HepG2 (cell line): ENCODE data around the gene NEK9. TPM values are rescaled to one million over a fixed set of nuclear protein-coding genes. Genes with fewer than 3 reads are reported as not detected.

Experiments
- ATAC-seq: fragments of 200-7000 bp; cut with Tn5 transposase; 3 replicates; pipeline ENCODE4 v1.9.1; 2020; ENCODE audit warnings: mild to moderate bottlenecking, moderate library complexity
- BruUV-seq: library from RNA; stranded (reverse); fragments of 400-500 nt; replicated peaks from 2 replicates; lab custom pipeline; 2021; lab: Mats Ljungman, UMichigan
- CTCF ChIA-PET: fragments of 300-600 bp; formaldehyde crosslinking; extraction: SDS; loops from one replicate; lab custom pipeline; 2021; ENCODE audit warnings: low total read pairs, inconsistent platforms, low intra/inter-chr PET ratio; lab: Yijun Ruan, JAX
- POLR2A ChIA-PET: fragments of 350-600 bp; sonication (Branson Sonifier 250); formaldehyde crosslinking; loops from one replicate; lab custom pipeline; 2020; ENCODE audit warnings: antibody characterized with exemption, inconsistent platforms; lab: Yijun Ruan, JAX
- DNase-seq: peaks from one replicate; pipeline ENCODE4 v3.0.0-alpha.2; 2015; ENCODE audit warnings: low spot score
- FAIRE-seq: peaks from 3 replicates; lab custom pipeline; 2011; peaks lifted over from hg19 to GRCh38; lab: Jason Lieb, UNC
- H2AFZ ChIP-seq: one replicate; pipeline ENCODE4 v1.6.1; 2011; ENCODE audit warnings: low read length, inconsistent platforms
- H3K27ac ChIP-seq: fragments of 300-600 bp; 3 replicates; pipeline ENCODE4 v1.8.0; 2011; ENCODE audit warnings: mixed run types, mild to moderate bottlenecking, mixed read lengths, low read length, inconsistent platforms; ENCODE audit not compliant: insufficient read depth; ENCODE audit errors: extremely low read length
- H3K27me3 ChIP-seq, 2 experiments: fragments of 200-600 bp in 1 of 2; 2 replicates in 1 of 2; 3 replicates in 1 of 2; pipeline versions ENCODE4 v1.6.0 to v1.8.0; 2011; ENCODE audit warnings: low read length in 2 of 2, mild to moderate bottlenecking in 2 of 2, moderate library complexity in 2 of 2, inconsistent platforms in 1 of 2; ENCODE audit not compliant: insufficient read depth in 2 of 2, control insufficient read depth in 1 of 2
- H3K36me3 ChIP-seq, 2 experiments: fragments of 200-600 bp in 1 of 2; replicated peaks in 1 of 2; 2 replicates in 1 of 2; 3 replicates in 1 of 2; pipeline versions ENCODE4 v1.5.1 to v1.8.0; 2011; ENCODE audit warnings: low read length in 2 of 2, inconsistent platforms in 1 of 2; ENCODE audit not compliant: insufficient read depth in 2 of 2, control insufficient read depth in 1 of 2
- H3K4me1 ChIP-seq: 2 replicates; pipeline ENCODE4 v1.5.1; 2012; ENCODE audit warnings: low read length, inconsistent platforms; ENCODE audit not compliant: insufficient read depth
- H3K4me2 ChIP-seq: 2 replicates; pipeline ENCODE4 v1.6.0; 2011; ENCODE audit warnings: low read depth, low read length, inconsistent platforms
- H3K4me3 ChIP-seq, 3 experiments: fragments of 200-600 bp in 1 of 3; sonication (generic), shearing (Covaris generic) in 1 of 3; replicated peaks in 1 of 3; 2 replicates each; pipeline ENCODE4 v1.5.1; 2011 to 2016; ENCODE audit warnings: low read length in 3 of 3, inconsistent platforms in 2 of 3, low read depth in 2 of 3, mild to moderate bottlenecking in 2 of 3, control low read depth in 1 of 3, mixed read lengths in 1 of 3; ENCODE audit not compliant: insufficient read depth in 1 of 3
- H3K79me2 ChIP-seq: one replicate; pipeline ENCODE4 v1.6.1; 2011; ENCODE audit warnings: low read length, inconsistent platforms; ENCODE audit not compliant: insufficient read depth
- H3K9ac ChIP-seq: 2 replicates; pipeline ENCODE4 v1.6.0; 2011; ENCODE audit warnings: mild to moderate bottlenecking, low read depth, low read length, inconsistent platforms; ENCODE audit not compliant: insufficient read depth
- H3K9me3 ChIP-seq: 2 replicates; pipeline ENCODE4 v1.5.1; 2012; ENCODE audit warnings: mild to moderate bottlenecking, low read length
- H4K20me1 ChIP-seq: 2 replicates; pipeline ENCODE4 v1.6.0; 2011; ENCODE audit warnings: inconsistent platforms, mild to moderate bottlenecking, low read length, moderate library complexity; ENCODE audit not compliant: insufficient read depth
- BHLHE40 ChIP-seq: IDR thresholded peaks from 2 replicates; pipeline ENCODE4 v1.6.1; 2011; ENCODE audit warnings: low read length, improper control_type of control experiment
- BRD4 ChIP-seq: sonication (generic); formaldehyde crosslinking; IDR thresholded peaks from 2 replicates; pipeline ENCODE4 v1.4.0; 2020; ENCODE audit warnings: missing genetic modification reagents
- DR1 ChIP-seq: sonication (generic); formaldehyde crosslinking; IDR thresholded peaks from 2 replicates; pipeline ENCODE4 v1.8.0; 2021; ENCODE audit warnings: mild to moderate bottlenecking, missing genetic modification reagents, inconsistent platforms
- GPN1 ChIP-seq: sonication (generic); formaldehyde crosslinking; IDR thresholded peaks from 2 replicates; pipeline ENCODE4 v1.5.1; 2020; ENCODE audit warnings: missing genetic modification reagents, borderline replicate concordance
- SIN3B ChIP-seq: fragments of 150-350 bp; IDR thresholded peaks from 2 replicates; pipeline ENCODE4 v1.6.1; 2014; ENCODE audit warnings: low read length
- SOX13 ChIP-seq, 3 experiments: fragments of 450-650 bp in 1 of 3; sonication (generic) in 1 of 3; formaldehyde crosslinking in 1 of 3; IDR thresholded peaks in 2 of 3; conservative IDR thresholded peaks in 1 of 3; 2 replicates each; pipeline versions ENCODE4 v1.5.0 to v1.6.1; 2016 to 2020; ENCODE audit warnings: antibody characterized with exemption in 1 of 3, mild to moderate bottlenecking in 1 of 3, missing compliant biosample characterization in 1 of 3, missing genetic modification reagents in 1 of 3, moderate library complexity in 1 of 3
- XBP1 ChIP-seq: sonication (generic); formaldehyde crosslinking; IDR thresholded peaks from 2 replicates; pipeline ENCODE4 v1.5.0; 2020; ENCODE audit warnings: missing genetic modification reagents
- ZBTB7B ChIP-seq: sonication (generic); formaldehyde crosslinking; IDR thresholded peaks from 2 replicates; pipeline ENCODE4 v1.4.0; 2020; ENCODE audit warnings: missing genetic modification reagents
- ZNF33A ChIP-seq: sonication (generic); formaldehyde crosslinking; IDR thresholded peaks from 2 replicates; pipeline ENCODE4 v1.5.1; 2020; ENCODE audit warnings: missing genetic modification reagents, mild to moderate bottlenecking, moderate library complexity, borderline replicate concordance
- ZNF816 ChIP-seq: sonication (generic); formaldehyde crosslinking; IDR thresholded peaks from 2 replicates; pipeline ENCODE4 v1.8.0; 2022; ENCODE audit warnings: missing genetic modification reagents, mild to moderate bottlenecking, borderline replicate concordance
- WGBS: methylation state at CpG from one replicate; pipeline ENCODE4 v1.1.6; 2017; ENCODE audit warnings: low lambda C conversion rate; 5-methylcytosine and 5-hydroxymethylcytosine counted together
- in situ Hi-C: cut with HindIII; loops from 2 replicates; pipeline ENCODE4 v1.10.0; 2017; ENCODE audit warnings: low pct_unique_long_range_greater_than_20kb; ENCODE audit not compliant: extremely low pct_ligation_motif_present
- intact Hi-C: fragments of 100-400 bp; cut with micrococcal nuclease; formaldehyde crosslinking; loops from one replicate; pipeline ENCODE4 v1.10.0; 2022; ENCODE audit not compliant: unreplicated experiment
- polyA plus RNA-seq, 8 experiments: library from polyadenylated mRNA; depleted of rRNA in 3 of 8; stranded (reverse) in 7 of 8; unstranded in 1 of 8; fragments of >200 nt; fragmentation: Illumina TruSeq in 4 of 8; extraction: Trizol in 4 of 8; gene quantifications; 2 replicates each; pipeline versions ENCODE4 v1.2.1 to v1.2.3, GENCODE V29; 2011 to 2016; ENCODE audit warnings: low read depth in 4 of 8, missing spikeins in 1 of 8, mixed read lengths in 1 of 8; ENCODE audit not compliant: insufficient read depth in 1 of 8
- total RNA-seq, 5 experiments: library from RNA; depleted of rRNA; stranded (reverse); fragments of >200 nt; fragmentation: Illumina TruSeq; extraction: Trizol; gene quantifications; 2 replicates each; pipeline ENCODE4 v1.2.3, GENCODE V29; 2016; ENCODE audit warnings: low read depth in 1 of 5
- TF ChIP-seq, protein P1 (sequence below): sonication (generic); formaldehyde crosslinking; IDR thresholded peaks from one replicate; pipeline ENCODE4 v1.5.1; 2020; ENCODE audit warnings: mild to moderate bottlenecking, missing genetic modification reagents; ENCODE audit errors: not compliant biosample characterization
- TF ChIP-seq, protein P2 (sequence below): sonication (generic); formaldehyde crosslinking; IDR thresholded peaks from 2 replicates; pipeline ENCODE4 v1.4.0; 2020; ENCODE audit warnings: missing genetic modification reagents, borderline replicate concordance

The NEK9 gene
- total and polyA plus RNA-seq, 2 of the 13 experiments (the other 11 are each of a cell fraction or from before 2014, with no cell fraction given) = 16.5 to 27.3 TPM

DNA sequence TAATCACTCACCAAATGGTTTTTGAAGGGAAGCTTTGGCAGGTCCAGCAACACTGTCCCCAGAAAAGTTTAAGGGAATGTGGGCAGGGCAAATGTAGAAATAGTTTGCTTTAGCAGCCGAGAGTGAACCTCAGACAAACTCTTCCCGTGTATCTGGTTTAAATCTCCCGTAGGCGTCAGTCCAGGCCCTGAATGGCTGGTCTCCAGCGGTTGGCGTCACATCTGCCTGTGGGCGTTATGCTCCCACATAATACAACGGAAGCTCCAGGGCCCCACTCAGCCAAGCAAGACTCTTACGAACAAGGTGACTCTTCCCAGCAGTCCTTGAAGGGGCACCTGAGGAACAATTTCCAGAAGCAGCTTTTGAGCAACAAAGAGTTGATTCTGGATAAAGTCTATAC lies 56.5 kb downstream of the NEK9 start:
- no peak overlapping the region for H2AFZ ChIP-seq
- peaks cover 43% of the 10 kb centered on the region for H3K4me1 ChIP-seq
- ChIA-PET POLR2A (interaction anchor here (0.8 to 2.0 kb wide), 5 partner anchors 29 to 147 kb away, joined by 3 to 14 read pairs (median 8); partner anchors contain the start of genes PGF and RPS6KL1), CTCF (no interaction called here)
- intact Hi-C loops = no loop called here
- peak overlapping the region; percentile 67 to 80 (median 68) for H3K4me3 ChIP-seq
- no peaks in the 10 kb centered on the region for H4K20me1 ChIP-seq
- 10% methylated on average over 6 of the region's 9 CpGs for WGBS
- in situ Hi-C loops = no loop called here
- no peaks in the 10 kb centered on the region for H3K36me3 ChIP-seq
- ATAC-seq (peak; percentile 37), FAIRE-seq (peak; percentile 8), DNase-seq (no peak)
- H3K4me2 ChIP-seq = peak overlapping the region; percentile 98
- no peaks in the 10 kb centered on the region for H3K27me3 ChIP-seq
- H3K9me3 ChIP-seq = no peaks in the 10 kb centered on the region
- peak overlapping the region; percentile 89 for H3K9ac ChIP-seq
- BruUV-seq = no TSS peak
- H3K79me2 ChIP-seq = peaks cover 14% of the 10 kb centered on the region
- peak overlapping the region; percentile 95 for H3K27ac ChIP-seq
- TF ChIP-seq, protein P1, sequence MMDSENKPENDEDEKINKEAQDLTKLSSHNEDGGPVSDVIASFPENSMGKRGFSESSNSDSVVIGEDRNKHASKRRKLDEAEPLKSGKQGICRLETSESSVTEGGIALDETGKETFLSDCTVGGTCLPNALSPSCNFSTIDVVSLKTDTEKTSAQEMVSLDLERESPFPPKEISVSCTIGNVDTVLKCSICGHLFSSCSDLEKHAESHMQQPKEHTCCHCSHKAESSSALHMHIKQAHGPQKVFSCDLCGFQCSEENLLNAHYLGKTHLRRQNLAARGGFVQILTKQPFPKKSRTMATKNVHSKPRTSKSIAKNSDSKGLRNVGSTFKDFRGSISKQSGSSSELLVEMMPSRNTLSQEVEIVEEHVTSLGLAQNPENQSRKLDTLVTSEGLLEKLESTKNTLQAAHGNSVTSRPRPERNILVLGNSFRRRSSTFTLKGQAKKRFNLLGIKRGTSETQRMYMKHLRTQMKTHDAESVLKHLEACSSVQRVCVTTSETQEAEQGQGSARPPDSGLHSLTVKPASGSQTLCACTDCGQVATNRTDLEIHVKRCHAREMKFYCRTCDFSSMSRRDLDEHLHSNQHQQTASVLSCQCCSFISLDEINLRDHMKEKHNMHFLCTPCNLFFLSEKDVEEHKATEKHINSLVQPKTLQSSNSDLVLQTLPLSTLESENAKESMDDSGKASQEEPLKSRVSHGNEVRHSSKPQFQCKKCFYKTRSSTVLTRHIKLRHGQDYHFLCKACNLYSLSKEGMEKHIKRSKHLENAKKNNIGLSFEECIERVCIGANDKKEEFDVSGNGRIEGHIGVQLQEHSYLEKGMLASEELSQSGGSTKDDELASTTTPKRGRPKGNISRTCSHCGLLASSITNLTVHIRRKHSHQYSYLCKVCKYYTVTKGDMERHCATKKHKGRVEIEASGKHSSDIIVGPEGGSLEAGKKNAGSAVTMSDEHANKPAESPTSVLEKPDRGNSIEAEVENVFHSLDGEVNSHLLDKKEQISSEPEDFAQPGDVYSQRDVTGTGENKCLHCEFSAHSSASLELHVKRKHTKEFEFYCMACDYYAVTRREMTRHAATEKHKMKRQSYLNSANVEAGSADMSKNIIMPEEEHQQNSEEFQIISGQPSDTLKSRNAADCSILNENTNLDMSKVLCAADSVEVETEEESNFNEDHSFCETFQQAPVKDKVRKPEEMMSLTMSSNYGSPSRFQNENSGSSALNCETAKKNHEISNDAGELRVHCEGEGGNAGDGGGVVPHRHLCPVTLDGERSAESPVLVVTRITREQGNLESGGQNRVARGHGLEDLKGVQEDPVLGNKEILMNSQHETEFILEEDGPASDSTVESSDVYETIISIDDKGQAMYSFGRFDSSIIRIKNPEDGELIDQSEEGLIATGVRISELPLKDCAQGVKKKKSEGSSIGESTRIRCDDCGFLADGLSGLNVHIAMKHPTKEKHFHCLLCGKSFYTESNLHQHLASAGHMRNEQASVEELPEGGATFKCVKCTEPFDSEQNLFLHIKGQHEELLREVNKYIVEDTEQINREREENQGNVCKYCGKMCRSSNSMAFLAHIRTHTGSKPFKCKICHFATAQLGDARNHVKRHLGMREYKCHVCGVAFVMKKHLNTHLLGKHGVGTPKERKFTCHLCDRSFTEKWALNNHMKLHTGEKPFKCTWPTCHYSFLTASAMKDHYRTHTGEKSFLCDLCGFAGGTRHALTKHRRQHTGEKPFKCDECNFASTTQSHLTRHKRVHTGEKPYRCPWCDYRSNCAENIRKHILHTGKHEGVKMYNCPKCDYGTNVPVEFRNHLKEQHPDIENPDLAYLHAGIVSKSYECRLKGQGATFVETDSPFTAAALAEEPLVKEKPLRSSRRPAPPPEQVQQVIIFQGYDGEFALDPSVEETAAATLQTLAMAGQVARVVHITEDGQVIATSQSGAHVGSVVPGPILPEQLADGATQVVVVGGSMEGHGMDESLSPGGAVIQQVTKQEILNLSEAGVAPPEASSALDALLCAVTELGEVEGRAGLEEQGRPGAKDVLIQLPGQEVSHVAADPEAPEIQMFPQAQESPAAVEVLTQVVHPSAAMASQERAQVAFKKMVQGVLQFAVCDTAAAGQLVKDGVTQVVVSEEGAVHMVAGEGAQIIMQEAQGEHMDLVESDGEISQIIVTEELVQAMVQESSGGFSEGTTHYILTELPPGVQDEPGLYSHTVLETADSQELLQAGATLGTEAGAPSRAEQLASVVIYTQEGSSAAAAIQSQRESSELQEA (CRISPR knock-in tag) = no peak
- TF ChIP-seq BHLHE40 (no peak), SIN3B (peak; percentile 50; the same call in 1 of the 2 replicates), GPN1 (no peak), ZNF33A (0 out of 2 replicates have a peak, but pooled peaks have one; percentile 47), BRD4 (no peak), XBP1 (CRISPR knock-in tag) (no peak), ZNF816 (CRISPR knock-in tag) (0 out of 2 replicates have a peak, but pooled peaks have one; percentile 7), ZBTB7B (CRISPR knock-in tag) (no peak), SOX13 (IDR thresholded peaks at IDR 0.05) (no peak), SOX13 (CRISPR knock-in tag; conservative IDR thresholded peaks at IDR 0.05 in 1 of 2, IDR thresholded peaks at IDR 0.05 in 1 of 2) (no peak), DR1 (CRISPR knock-in tag) (no peak)
- TF ChIP-seq, protein P2, sequence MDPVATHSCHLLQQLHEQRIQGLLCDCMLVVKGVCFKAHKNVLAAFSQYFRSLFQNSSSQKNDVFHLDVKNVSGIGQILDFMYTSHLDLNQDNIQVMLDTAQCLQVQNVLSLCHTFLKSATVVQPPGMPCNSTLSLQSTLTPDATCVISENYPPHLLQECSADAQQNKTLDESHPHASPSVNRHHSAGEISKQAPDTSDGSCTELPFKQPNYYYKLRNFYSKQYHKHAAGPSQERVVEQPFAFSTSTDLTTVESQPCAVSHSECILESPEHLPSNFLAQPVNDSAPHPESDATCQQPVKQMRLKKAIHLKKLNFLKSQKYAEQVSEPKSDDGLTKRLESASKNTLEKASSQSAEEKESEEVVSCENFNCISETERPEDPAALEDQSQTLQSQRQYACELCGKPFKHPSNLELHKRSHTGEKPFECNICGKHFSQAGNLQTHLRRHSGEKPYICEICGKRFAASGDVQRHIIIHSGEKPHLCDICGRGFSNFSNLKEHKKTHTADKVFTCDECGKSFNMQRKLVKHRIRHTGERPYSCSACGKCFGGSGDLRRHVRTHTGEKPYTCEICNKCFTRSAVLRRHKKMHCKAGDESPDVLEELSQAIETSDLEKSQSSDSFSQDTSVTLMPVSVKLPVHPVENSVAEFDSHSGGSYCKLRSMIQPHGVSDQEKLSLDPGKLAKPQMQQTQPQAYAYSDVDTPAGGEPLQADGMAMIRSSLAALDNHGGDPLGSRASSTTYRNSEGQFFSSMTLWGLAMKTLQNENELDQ (CRISPR knock-in tag) = no peak
